H9 (cell line): Measurements from ENCODE around the gene RNU6-1. TPM values are rescaled to one million over a fixed set of nuclear protein-coding genes. Genes with fewer than 3 reads are reported as not detected.

Experiments
- DNase-seq: peaks from one replicate; pipeline ENCODE4 v3.0.0-alpha.2; 2017
- H2AFZ ChIP-seq: one replicate; pipeline ENCODE4 v1.6.1; 2013; ENCODE audit warnings: mild to moderate bottlenecking, low read length, control low read depth, moderate library complexity
- H2AK5ac ChIP-seq: 2 replicates; pipeline ENCODE4 v1.6.1; 2013; ENCODE audit warnings: low read length, control low read depth, mixed read lengths; ENCODE audit not compliant: insufficient read length
- H2BK120ac ChIP-seq: one replicate; pipeline ENCODE4 v1.6.1; 2013; ENCODE audit warnings: low read depth, mild to moderate bottlenecking, low read length, control low read depth, inconsistent platforms; ENCODE audit not compliant: poor library complexity, severe bottlenecking
- H2BK12ac ChIP-seq: 2 replicates; pipeline ENCODE4 v1.6.1; 2013; ENCODE audit warnings: low read length, control low read depth, mixed read lengths, low read depth; ENCODE audit not compliant: insufficient read length
- H2BK15ac ChIP-seq: 2 replicates; pipeline ENCODE4 v1.6.1; 2013; ENCODE audit warnings: low read depth, low read length, control low read depth
- H2BK20ac ChIP-seq: one replicate; pipeline ENCODE4 v1.6.1; 2013; ENCODE audit warnings: low read depth, mild to moderate bottlenecking, low read length, control low read depth, inconsistent platforms; ENCODE audit not compliant: poor library complexity, severe bottlenecking
- H2BK5ac ChIP-seq: 2 replicates; pipeline ENCODE4 v1.6.1; 2013; ENCODE audit warnings: low read length, control low read depth, mixed read lengths; ENCODE audit not compliant: insufficient read length
- H3K14ac ChIP-seq: 2 replicates; pipeline ENCODE4 v1.6.1; 2013; ENCODE audit warnings: low read length, control low read depth; ENCODE audit not compliant: insufficient read depth
- H3K18ac ChIP-seq: 2 replicates; pipeline ENCODE4 v1.6.1; 2013; ENCODE audit warnings: low read depth, mild to moderate bottlenecking, mixed read lengths, low read length, control low read depth; ENCODE audit not compliant: insufficient read length
- H3K23ac ChIP-seq: 2 replicates; pipeline ENCODE4 v1.6.1; 2013; ENCODE audit warnings: low read length, control low read depth, mixed read lengths, low read depth; ENCODE audit not compliant: insufficient read length
- H3K23me2 ChIP-seq: 2 replicates; pipeline ENCODE4 v1.6.1; 2013; ENCODE audit warnings: low read depth, mild to moderate bottlenecking, mixed read lengths, low read length, control low read depth; ENCODE audit not compliant: insufficient read length, poor library complexity, severe bottlenecking
- H3K27ac ChIP-seq: 2 replicates; pipeline ENCODE4 v1.5.1; 2013; ENCODE audit warnings: low read length, control low read depth, mixed read lengths, low read depth; ENCODE audit not compliant: insufficient read length
- H3K27me3 ChIP-seq: 2 replicates; pipeline ENCODE4 v1.6.1; 2013; ENCODE audit warnings: low read length, control low read depth, inconsistent platforms; ENCODE audit not compliant: insufficient read depth
- H3K4ac ChIP-seq: 2 replicates; pipeline ENCODE4 v1.6.1; 2013; ENCODE audit warnings: low read depth, mild to moderate bottlenecking, control low read depth, inconsistent platforms, low read length, moderate library complexity
- H3K4me1 ChIP-seq: 2 replicates; pipeline ENCODE4 v1.6.1; 2013; ENCODE audit warnings: low read length, control low read depth, inconsistent platforms; ENCODE audit not compliant: insufficient read depth
- H3K4me2 ChIP-seq: 2 replicates; pipeline ENCODE4 v1.6.1; 2013; ENCODE audit warnings: low read length, control low read depth, mixed read lengths; ENCODE audit not compliant: insufficient read length, insufficient read depth
- H3K56ac ChIP-seq: 2 replicates; pipeline ENCODE4 v1.6.1; 2013; ENCODE audit warnings: low read depth, mild to moderate bottlenecking, mixed read lengths, low read length, control low read depth; ENCODE audit not compliant: insufficient read length
- H3K79me1 ChIP-seq: 2 replicates; pipeline ENCODE4 v1.6.1; 2013; ENCODE audit warnings: low read depth, mild to moderate bottlenecking, moderate library complexity, low read length, control low read depth, inconsistent platforms; ENCODE audit not compliant: insufficient read depth, poor library complexity, severe bottlenecking
- H3K79me2 ChIP-seq: 2 replicates; pipeline ENCODE4 v1.6.1; 2013; ENCODE audit warnings: low read length, control low read depth, inconsistent platforms; ENCODE audit not compliant: insufficient read depth
- H3K9ac ChIP-seq: 2 replicates; pipeline ENCODE4 v1.6.1; 2013; ENCODE audit warnings: low read length, control low read depth, mixed read lengths; ENCODE audit not compliant: insufficient read length; ENCODE audit errors: extremely low read depth
- H3K9me3 ChIP-seq: one replicate; pipeline ENCODE4 v1.6.1; 2013; ENCODE audit warnings: low read depth, low read length, inconsistent platforms; ENCODE audit not compliant: control insufficient read depth
- H3T11ph ChIP-seq: one replicate; pipeline ENCODE4 v1.6.1; 2013; ENCODE audit warnings: mild to moderate bottlenecking, low read length, control low read depth, inconsistent platforms
- H4K20me1 ChIP-seq: one replicate; pipeline ENCODE4 v1.6.1; 2013; ENCODE audit not compliant: control insufficient read depth, insufficient read length, insufficient read depth
- H4K5ac ChIP-seq: 2 replicates; pipeline ENCODE4 v1.6.1; 2013; ENCODE audit warnings: low read depth, mild to moderate bottlenecking, mixed read lengths, low read length, control low read depth; ENCODE audit not compliant: insufficient read length
- H4K8ac ChIP-seq: replicated peaks from 2 replicates; pipeline ENCODE4 v1.6.1; 2013; ENCODE audit warnings: low read length, control low read depth, mixed read lengths, low read depth; ENCODE audit not compliant: insufficient read length
- H4K91ac ChIP-seq: 2 replicates; pipeline ENCODE4 v1.6.1; 2013; ENCODE audit warnings: low read depth, mild to moderate bottlenecking, moderate library complexity, mixed read lengths, low read length, control low read depth; ENCODE audit not compliant: insufficient read length
- H3K27ac Mint-ChIP-seq, 3 experiments: 2 replicates in 2 of 3; 3 replicates in 1 of 3; pipeline ENCODE4 v1.8.0; 2020 to 2021; ENCODE audit warnings: mixed read lengths in 3 of 3, mild to moderate bottlenecking in 1 of 3, moderate library complexity in 1 of 3
- H3K27me3 Mint-ChIP-seq: 2 replicates; pipeline ENCODE4 v1.8.0; 2021; ENCODE audit warnings: low read depth, mild to moderate bottlenecking, moderate library complexity, mixed read lengths
- H3K36me3 Mint-ChIP-seq, 3 experiments: 2 replicates in 2 of 3; 3 replicates in 1 of 3; pipeline ENCODE4 v1.8.0; 2020 to 2021; ENCODE audit warnings: low read depth in 3 of 3, mixed read lengths in 3 of 3; ENCODE audit not compliant: insufficient read depth in 1 of 3
- H3K4me1 Mint-ChIP-seq, 2 experiments: 2 replicates each; pipeline ENCODE4 v1.8.0; 2020; ENCODE audit warnings: mixed read lengths in 2 of 2
- H3K4me3 Mint-ChIP-seq, 2 experiments: 2 replicates in 1 of 2; 3 replicates in 1 of 2; pipeline ENCODE4 v1.8.0; 2020 to 2021; ENCODE audit warnings: mild to moderate bottlenecking in 2 of 2, mixed read lengths in 2 of 2, moderate library complexity in 1 of 2
- H3K9me3 Mint-ChIP-seq, 2 experiments: 2 replicates in 1 of 2; 3 replicates in 1 of 2; pipeline ENCODE4 v1.8.0; 2020; ENCODE audit warnings: mild to moderate bottlenecking in 2 of 2, mixed read lengths in 2 of 2, moderate library complexity in 1 of 2
- WGBS: extraction: QIAGEN DNeasy Blood & Tissue Kit; methylation state at CpG from one replicate; pipeline ENCODE4 v1.1.7; 2013; ENCODE audit warnings: missing lambda C conversion rate, low lambda C conversion rate, mixed read lengths; ENCODE audit not compliant: insufficient read length; ENCODE audit errors: extremely low coverage; 5-methylcytosine and 5-hydroxymethylcytosine counted together
- total RNA-seq: library from RNA; stranded (reverse); gene quantifications from 2 replicates; pipeline ENCODE4 v1.2.1, GENCODE V29; 2021
- TF ChIP-seq, protein P1 (sequence below): fragments of 200-600 bp; sonication (generic); conservative IDR thresholded peaks from 3 replicates; pipeline ENCODE4 v1.8.0; 2021; ENCODE audit warnings: antibody characterized with exemption, mild to moderate bottlenecking

RNU6-1 gene
- total RNA-seq, 1 experiment from 2014 or later: not detected

DNA sequence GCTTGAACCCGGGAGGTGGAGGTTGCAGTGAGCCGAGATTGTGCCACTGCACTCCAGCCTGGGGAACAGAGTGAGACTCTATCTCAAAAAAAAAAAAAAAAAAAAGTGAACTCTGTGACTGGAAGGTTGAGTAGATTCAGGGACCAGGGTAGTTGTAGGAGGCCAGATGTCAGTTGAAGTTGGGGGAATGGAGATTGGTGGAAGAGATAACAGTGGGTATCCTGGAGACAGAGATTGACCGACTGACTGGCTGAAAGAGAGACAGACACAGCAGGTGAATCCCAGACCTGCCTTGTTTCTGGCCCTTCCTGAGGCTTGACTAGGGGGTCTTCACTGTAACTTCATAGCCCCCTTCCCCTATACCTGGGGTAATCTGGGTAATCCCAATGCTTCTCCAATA lies 22.1 kb upstream of the RNU6-1 start:
- Histone ChIP-seq H3K23me2 (no peaks in the 10 kb centered on the region), H3K18ac (no peak overlapping the region), H3K23ac (no peak overlapping the region), H2BK5ac (no peak overlapping the region), H3K9ac (no peak overlapping the region), H3K56ac (no peak overlapping the region), H2AFZ (no peak overlapping the region), H3K9me3 (no peaks in the 10 kb centered on the region), H4K5ac (no peak overlapping the region), H3K4ac (no peak overlapping the region), H2BK20ac (no peak overlapping the region), H3K79me2 (no peaks in the 10 kb centered on the region), H2AK5ac (no peak overlapping the region), H3K79me1 (no peaks in the 10 kb centered on the region), H3K27me3 (no peaks in the 10 kb centered on the region), H3K14ac (no peak overlapping the region), H2BK12ac (no peak overlapping the region), H3T11ph (no peak overlapping the region), H2BK15ac (no peak overlapping the region), H3K4me1 (no peaks in the 10 kb centered on the region; the same call in 1 of the 2 replicates), H3K4me2 (no peak overlapping the region), H2BK120ac (no peak overlapping the region), H4K8ac (no peak overlapping the region), H4K20me1 (no peaks in the 10 kb centered on the region), H4K91ac (no peak overlapping the region), H3K27ac (no peak overlapping the region)
- Mint-ChIP-seq H3K9me3 (peaks cover 0 to 2% of the 10 kb centered on the region in 2 experiments; a peak in 1 of 5 replicates), H3K27ac (no peak overlapping the region), H3K4me3 (no peak overlapping the region), H3K27me3 (peaks cover 22% of the 10 kb centered on the region), H3K4me1 (peaks cover 29 to 36% of the 10 kb centered on the region in 2 experiments), H3K36me3 (no peaks in the 10 kb centered on the region)
- TF ChIP-seq, protein P1, sequence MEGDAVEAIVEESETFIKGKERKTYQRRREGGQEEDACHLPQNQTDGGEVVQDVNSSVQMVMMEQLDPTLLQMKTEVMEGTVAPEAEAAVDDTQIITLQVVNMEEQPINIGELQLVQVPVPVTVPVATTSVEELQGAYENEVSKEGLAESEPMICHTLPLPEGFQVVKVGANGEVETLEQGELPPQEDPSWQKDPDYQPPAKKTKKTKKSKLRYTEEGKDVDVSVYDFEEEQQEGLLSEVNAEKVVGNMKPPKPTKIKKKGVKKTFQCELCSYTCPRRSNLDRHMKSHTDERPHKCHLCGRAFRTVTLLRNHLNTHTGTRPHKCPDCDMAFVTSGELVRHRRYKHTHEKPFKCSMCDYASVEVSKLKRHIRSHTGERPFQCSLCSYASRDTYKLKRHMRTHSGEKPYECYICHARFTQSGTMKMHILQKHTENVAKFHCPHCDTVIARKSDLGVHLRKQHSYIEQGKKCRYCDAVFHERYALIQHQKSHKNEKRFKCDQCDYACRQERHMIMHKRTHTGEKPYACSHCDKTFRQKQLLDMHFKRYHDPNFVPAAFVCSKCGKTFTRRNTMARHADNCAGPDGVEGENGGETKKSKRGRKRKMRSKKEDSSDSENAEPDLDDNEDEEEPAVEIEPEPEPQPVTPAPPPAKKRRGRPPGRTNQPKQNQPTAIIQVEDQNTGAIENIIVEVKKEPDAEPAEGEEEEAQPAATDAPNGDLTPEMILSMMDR: no peak
- no CpG with 5 or more reads among the region's 3 CpGs for WGBS
- DNase-seq: no peak
